GM08714 (cell line): ENCODE data around the gene AP1S1.

Experiments
- H3K4me3 ChIP-seq: fragments of 200-500 bp; sonication (Bioruptor generic); 2 replicates; pipeline ENCODE4 v1.5.1; 2014; ENCODE audit warnings: mild to moderate bottlenecking, low read length, inconsistent platforms
- ZNF274 ChIP-seq: IDR thresholded peaks from 2 replicates; pipeline ENCODE4 v1.6.1; 2012; ENCODE audit warnings: mild to moderate bottlenecking, low read depth, low read length

Gene AP1S1

DNA sequence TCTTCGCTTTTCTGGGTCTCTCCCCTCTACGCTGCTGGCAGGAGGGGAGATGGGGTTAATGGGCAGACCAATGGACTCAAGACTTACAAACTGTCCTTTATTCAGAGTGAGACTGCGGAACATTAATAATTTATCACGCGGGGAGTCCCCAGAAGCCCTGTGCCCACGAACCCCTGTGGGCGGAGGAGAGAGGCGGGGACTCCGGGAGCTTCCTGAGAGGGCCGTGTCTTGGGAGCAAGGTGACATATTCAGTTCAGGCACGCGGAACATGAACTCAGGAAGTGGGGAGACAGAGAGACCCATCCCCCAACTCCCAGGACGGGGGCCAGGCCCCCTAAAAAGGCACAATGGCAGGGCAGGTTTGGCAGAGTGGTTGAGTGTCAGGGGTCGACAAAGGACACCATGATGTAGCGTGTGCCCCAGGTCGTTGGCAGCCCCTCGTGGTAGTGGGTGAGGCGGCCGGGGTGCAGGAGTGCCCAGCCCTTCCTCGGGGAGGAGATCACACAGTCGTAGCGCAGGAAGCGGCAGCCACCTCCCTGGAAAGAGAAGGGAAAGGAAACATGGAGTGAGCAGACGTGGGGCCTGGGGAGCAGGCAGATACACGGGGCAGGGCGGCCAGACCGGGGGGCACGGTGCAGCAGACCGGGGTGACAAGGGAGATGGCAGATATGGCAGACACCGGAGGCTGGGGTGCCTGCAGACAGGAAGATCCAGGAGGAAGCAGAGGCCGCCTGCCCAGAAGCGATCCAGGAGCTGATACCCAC is 51.8 kb downstream of the AP1S1 start:
- no peak overlapping the region for H3K4me3 ChIP-seq
- no peak for TF ChIP-seq ZNF274

GRCh38 chr7:101206665-101207042 is 52.4 kb downstream of the AP1S1 start:
- no peak overlapping the region for H3K4me3 ChIP-seq
- TF ChIP-seq ZNF274, result no peak

DNA sequence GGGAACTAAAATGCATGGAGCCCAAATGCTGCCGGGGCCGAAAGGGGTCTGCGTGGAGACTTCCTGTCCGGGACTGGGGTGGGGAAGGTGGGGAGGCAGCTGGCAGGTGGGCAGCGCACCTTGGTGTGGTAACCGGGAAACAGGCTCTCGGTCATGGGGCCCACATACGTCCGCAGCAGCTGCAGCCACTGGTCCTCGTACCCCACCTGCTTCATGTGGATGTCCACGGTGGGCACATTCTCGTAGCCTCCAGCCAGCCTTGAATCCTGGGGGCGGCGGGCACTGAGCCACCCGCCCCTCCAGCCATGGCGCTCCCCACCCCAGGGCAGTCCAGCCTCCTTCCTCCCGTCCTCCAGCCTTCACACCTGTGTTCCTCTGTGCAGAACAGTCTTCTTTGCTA is 53.2 kb downstream of the AP1S1 start:
- no peak for TF ChIP-seq ZNF274

DNA sequence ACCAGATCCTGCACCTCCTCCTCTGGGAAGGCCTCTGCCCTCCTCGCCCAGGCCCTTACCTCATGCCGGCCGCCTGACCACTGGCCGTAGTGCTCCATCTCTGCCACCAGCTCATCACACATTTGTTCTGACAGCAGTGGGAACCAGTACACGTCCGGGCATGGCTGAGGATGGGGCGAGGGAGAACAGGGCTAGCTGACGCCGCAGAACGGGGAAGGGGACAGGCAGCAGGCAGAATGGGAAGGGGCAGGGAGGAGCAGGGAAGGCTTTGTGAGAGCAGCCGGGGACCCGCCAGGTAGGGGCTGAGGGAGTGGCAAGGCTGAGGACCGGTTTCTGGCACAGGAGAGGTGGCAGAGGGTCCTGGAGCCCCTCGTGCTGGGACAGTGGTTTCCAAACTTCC is 54.5 kb downstream of the AP1S1 start:
- TF ChIP-seq ZNF274, result no peak

More for the DNA sequence above, 53.2 kb downstream of the AP1S1 start:
- H3K4me3 ChIP-seq, result no peak overlapping the region

GRCh38 chr7:101210143-101210542 is 55.9 kb downstream of the AP1S1 start:
- TF ChIP-seq ZNF274, result no peak
- H3K4me3 ChIP-seq, result no peak overlapping the region

More for the DNA sequence above, 54.5 kb downstream of the AP1S1 start:
- H3K4me3 ChIP-seq, result no peak overlapping the region
